ENCODE results near the gene SEC23IP.

DNA sequence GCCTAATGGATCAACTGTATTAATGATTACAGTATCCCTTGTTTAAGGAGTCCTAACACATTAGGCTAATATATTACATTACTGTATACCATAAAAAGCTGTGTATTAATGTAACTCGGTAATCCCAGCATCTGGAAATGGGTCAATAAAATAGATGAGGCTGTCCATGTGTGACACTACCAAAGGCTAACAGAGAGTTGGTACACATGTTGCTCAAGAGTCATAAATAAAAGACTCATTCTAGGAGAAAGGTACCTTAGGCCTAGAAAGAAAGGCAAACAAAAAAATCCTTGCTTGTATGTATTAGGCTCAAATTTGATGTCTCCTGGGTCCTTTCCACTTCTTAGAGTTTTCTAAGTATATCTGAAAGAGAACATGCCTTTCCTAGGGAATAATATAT lies 34.5 kb upstream of the SEC23IP start:
- no peak for TF ChIP-seq EZH2phosphoT487 (IDR thresholded peaks at IDR 0.05; ENCODE audit: low read depth)
- TF ChIP-seq CTCF (IDR thresholded peaks at IDR 0.05; ENCODE audit: low read depth, low read length), result no peak

All from OCI-LY3 (cell line).